ENCODE data around the gene DPP9. TPM values are rescaled to one million over a fixed set of nuclear protein-coding genes. Genes with fewer than 3 reads are reported as not detected.
A peak's percentile ranks its signal among the peaks of the same experiment; 100 is the strongest.

The DPP9 gene
- total and polyA plus RNA-seq, 2 of the 8 experiments (the other 6 are each of a cell fraction or from before 2014, with no cell fraction given) = 11.6 to 40.7 TPM

DNA sequence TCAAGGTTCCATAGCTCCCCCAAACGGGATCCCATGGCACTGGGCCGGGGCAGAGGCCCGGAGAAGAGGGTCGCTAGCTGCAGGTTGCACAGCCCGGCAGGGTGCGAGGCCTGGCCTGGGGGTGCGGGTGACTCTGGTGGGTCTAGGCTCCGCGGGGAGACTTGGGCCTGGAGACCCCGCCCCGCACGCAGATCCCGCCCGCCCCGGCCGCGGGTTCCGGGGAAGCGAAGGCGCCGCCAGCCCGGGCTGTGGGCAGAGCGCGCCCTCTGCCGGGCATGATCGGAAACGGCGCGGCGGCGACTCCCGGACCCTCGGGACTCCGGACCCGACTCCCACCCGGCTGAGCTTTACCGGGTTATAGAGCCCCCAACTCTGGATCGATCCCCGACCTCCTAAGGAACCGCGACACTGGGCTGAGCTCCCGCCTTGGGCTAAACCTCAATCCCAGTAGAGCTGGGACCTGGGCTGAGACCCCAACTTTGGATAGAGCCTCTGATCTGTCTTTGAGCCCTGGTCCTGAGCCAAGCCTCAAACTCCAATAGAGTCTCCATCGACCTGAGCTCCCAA is 87.4 kb downstream of the DPP9 start (continued):
- TF ChIP-seq, protein P1, sequence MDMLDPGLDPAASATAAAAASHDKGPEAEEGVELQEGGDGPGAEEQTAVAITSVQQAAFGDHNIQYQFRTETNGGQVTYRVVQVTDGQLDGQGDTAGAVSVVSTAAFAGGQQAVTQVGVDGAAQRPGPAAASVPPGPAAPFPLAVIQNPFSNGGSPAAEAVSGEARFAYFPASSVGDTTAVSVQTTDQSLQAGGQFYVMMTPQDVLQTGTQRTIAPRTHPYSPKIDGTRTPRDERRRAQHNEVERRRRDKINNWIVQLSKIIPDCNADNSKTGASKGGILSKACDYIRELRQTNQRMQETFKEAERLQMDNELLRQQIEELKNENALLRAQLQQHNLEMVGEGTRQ (IDR thresholded peaks at IDR 0.05; ENCODE audit: low read length) = no peak
- TF ChIP-seq POU5F1 (IDR thresholded peaks at IDR 0.05; ENCODE audit: low read depth, low read length) (no peak), KDM5A (IDR thresholded peaks at IDR 0.05; ENCODE audit: low read length) (no peak), JUND (IDR thresholded peaks at IDR 0.05; ENCODE audit: low read length) (0 out of 2 replicates have a peak, but pooled peaks have one; percentile 14), KDM1A (IDR thresholded peaks at IDR 0.05; ENCODE audit: borderline replicate concordance, low read length) (no peak), YY1 (IDR thresholded peaks at IDR 0.05; ENCODE audit: low read depth, low read length) (no peak), NRF1 (IDR thresholded peaks at IDR 0.05; ENCODE audit: low read depth, low read length) (no peak), TCF12 (IDR thresholded peaks at IDR 0.05; ENCODE audit: low read depth, low read length) (no peak), TAF1 (IDR thresholded peaks at IDR 0.05; ENCODE audit: low read depth, low read length) (no peak), KDM4A (IDR thresholded peaks at IDR 0.05; ENCODE audit: low read depth, low read length, severe bottlenecking) (peak; percentile 82), HDAC2 (IDR thresholded peaks at IDR 0.05; ENCODE audit: borderline replicate concordance in 1 of 2, low read depth in 2 of 2, low read length in 2 of 2) (no peak), RAD21 (IDR thresholded peaks at IDR 0.05 in 1 of 2, conservative IDR thresholded peaks at IDR 0.05 in 1 of 2; ENCODE audit: low read depth in 2 of 2, low read length in 2 of 2) (peak; percentile 84 to 89)
- TF ChIP-seq, protein P2, sequence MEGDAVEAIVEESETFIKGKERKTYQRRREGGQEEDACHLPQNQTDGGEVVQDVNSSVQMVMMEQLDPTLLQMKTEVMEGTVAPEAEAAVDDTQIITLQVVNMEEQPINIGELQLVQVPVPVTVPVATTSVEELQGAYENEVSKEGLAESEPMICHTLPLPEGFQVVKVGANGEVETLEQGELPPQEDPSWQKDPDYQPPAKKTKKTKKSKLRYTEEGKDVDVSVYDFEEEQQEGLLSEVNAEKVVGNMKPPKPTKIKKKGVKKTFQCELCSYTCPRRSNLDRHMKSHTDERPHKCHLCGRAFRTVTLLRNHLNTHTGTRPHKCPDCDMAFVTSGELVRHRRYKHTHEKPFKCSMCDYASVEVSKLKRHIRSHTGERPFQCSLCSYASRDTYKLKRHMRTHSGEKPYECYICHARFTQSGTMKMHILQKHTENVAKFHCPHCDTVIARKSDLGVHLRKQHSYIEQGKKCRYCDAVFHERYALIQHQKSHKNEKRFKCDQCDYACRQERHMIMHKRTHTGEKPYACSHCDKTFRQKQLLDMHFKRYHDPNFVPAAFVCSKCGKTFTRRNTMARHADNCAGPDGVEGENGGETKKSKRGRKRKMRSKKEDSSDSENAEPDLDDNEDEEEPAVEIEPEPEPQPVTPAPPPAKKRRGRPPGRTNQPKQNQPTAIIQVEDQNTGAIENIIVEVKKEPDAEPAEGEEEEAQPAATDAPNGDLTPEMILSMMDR (IDR thresholded peaks at IDR 0.05; ENCODE audit: control extremely low read depth in 1 of 3, insufficient read depth in 1 of 3, low read depth in 1 of 3, low read length in 3 of 3) = peak; percentile 80 to 95 (median 80)
